SK-MEL-5 (cell line): ENCODE results near the gene GALM. TPM values are rescaled to one million over a fixed set of nuclear protein-coding genes. Genes with fewer than 3 reads are reported as not detected.
"Not testable (repeated sequence)": the region's sequence is repeated elsewhere in the genome, so short reads cannot be mapped to it uniquely, and the experiment has no call there.

Source experiments
- DNase-seq: peaks from one replicate; pipeline ENCODE4 v3.0.0-alpha.2; 2016; ENCODE audit warnings: low read depth, low spot score
- in situ Hi-C: cut with HindIII; loops from 2 replicates; pipeline ENCODE4 v1.10.0; 2016; ENCODE audit warnings: low sequenced_read_pairs, high pct_unique_total_duplicates, low pct_unique_long_range_greater_than_20kb
- total RNA-seq: library from RNA; depleted of rRNA; stranded (reverse); fragments of >200 nt; shearing (Covaris generic); gene quantifications from 2 replicates; pipeline ENCODE4 v1.2.3, GENCODE V29; 2014

Gene GALM
- total RNA-seq, 1 experiment from 2014 or later, result 38.1 TPM

GRCh38 chr2:38700113-38700785 lies 34.3 kb downstream of the GALM start:
- no peak for DNase-seq
- in situ Hi-C loops, result no loop called here

GRCh38 chr2:38700881-38701458 lies 35.1 kb downstream of the GALM start:
- no peak for DNase-seq
- in situ Hi-C loops, result no loop called here

GRCh38 chr2:38701542-38701941 lies 35.6 kb downstream of the GALM start:
- in situ Hi-C loops, result no loop called here
- no peak for DNase-seq

- in situ Hi-C loops, result no loop called here
- DNase-seq, result no peak
Measured at GRCh38 chr2:38702413-38702812, 36.5 kb downstream of the GALM start.

GRCh38 chr2:38703336-38703735 lies 37.4 kb downstream of the GALM start:
- DNase-seq, in situ Hi-C loops: not testable (repeated sequence)

- peak; percentile 25 for DNase-seq
- in situ Hi-C loops, result no loop called here
Measured at GRCh38 chr2:38704664-38705063, 38.8 kb downstream of the GALM start.

GRCh38 chr2:38706846-38707345 lies 41.0 kb downstream of the GALM start:
- DNase-seq, result no peak
- in situ Hi-C loops, result no loop called here

GRCh38 chr2:38708491-38708890 lies 42.6 kb downstream of the GALM start:
- in situ Hi-C loops, result not testable (repeated sequence)

GRCh38 chr2:38708900-38709566 lies 43.1 kb downstream of the GALM start:
- in situ Hi-C loops, result no loop called here
- no peak for DNase-seq

More at GRCh38 chr2:38708491-38708890, 42.6 kb downstream of the GALM start:
- not testable (repeated sequence) for DNase-seq

- no peak for DNase-seq
- in situ Hi-C loops, result no loop called here
Measured at GRCh38 chr2:38709567-38710194, 43.8 kb downstream of the GALM start.

- DNase-seq, result no peak
- in situ Hi-C loops, result no loop called here
Measured at GRCh38 chr2:38711558-38711957, 45.6 kb downstream of the GALM start.

GRCh38 chr2:38712413-38712812 lies 46.5 kb downstream of the GALM start:
- DNase-seq, result no peak
- in situ Hi-C loops, result no loop called here

- in situ Hi-C loops, result no loop called here
- no peak for DNase-seq
Measured at GRCh38 chr2:38712871-38713270, 47.0 kb downstream of the GALM start.

GRCh38 chr2:38713338-38713737 lies 47.4 kb downstream of the GALM start:
- in situ Hi-C loops, result no loop called here
- DNase-seq, result no peak

GRCh38 chr2:38714941-38715340 lies 49.0 kb downstream of the GALM start:
- DNase-seq, in situ Hi-C loops: not testable (repeated sequence)

GRCh38 chr2:38716185-38716584 lies 50.3 kb downstream of the GALM start:
- in situ Hi-C loops, result no loop called here
- no peak for DNase-seq

GRCh38 chr2:38718601-38719000 lies 52.7 kb downstream of the GALM start:
- in situ Hi-C loops, result no loop called here
- no peak for DNase-seq

GRCh38 chr2:38719706-38720105 lies 53.8 kb downstream of the GALM start:
- in situ Hi-C loops, result no loop called here
- DNase-seq, result no peak
